ENCODE measurements around the gene GREM1. TPM values are rescaled to one million over a fixed set of nuclear protein-coding genes. Genes with fewer than 3 reads are reported as not detected.

Gene GREM1
- total RNA-seq, 1 experiment from 2014 or later = 0.38 TPM

DNA sequence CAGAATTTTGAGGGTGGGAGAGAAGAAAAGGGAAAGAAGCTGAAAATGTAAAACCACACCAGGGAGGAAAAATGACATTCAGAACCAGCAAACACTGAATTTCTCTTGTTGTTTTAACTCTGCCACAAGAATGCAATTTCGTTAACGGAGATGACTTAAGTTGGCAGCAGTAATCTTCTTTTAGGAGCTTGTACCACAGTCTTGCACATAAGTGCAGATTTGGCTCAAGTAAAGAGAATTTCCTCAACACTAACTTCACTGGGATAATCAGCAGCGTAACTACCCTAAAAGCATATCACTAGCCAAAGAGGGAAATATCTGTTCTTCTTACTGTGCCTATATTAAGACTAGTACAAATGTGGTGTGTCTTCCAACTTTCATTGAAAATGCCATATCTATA lies 15.5 kb downstream of the GREM1 start:
- H3K4me3 ChIP-seq (ENCODE audit: insufficient read depth, low read depth, low read length) = no peak overlapping the region
- H3K36me3 ChIP-seq (replicated peaks; ENCODE audit: control insufficient read depth, insufficient read depth, low read length) = no peaks in the 10 kb centered on the region
- DNase-seq = no peak
- H3K27me3 ChIP-seq (ENCODE audit: control insufficient read depth, insufficient read depth, low read length) = no peaks in the 10 kb centered on the region

DNA sequence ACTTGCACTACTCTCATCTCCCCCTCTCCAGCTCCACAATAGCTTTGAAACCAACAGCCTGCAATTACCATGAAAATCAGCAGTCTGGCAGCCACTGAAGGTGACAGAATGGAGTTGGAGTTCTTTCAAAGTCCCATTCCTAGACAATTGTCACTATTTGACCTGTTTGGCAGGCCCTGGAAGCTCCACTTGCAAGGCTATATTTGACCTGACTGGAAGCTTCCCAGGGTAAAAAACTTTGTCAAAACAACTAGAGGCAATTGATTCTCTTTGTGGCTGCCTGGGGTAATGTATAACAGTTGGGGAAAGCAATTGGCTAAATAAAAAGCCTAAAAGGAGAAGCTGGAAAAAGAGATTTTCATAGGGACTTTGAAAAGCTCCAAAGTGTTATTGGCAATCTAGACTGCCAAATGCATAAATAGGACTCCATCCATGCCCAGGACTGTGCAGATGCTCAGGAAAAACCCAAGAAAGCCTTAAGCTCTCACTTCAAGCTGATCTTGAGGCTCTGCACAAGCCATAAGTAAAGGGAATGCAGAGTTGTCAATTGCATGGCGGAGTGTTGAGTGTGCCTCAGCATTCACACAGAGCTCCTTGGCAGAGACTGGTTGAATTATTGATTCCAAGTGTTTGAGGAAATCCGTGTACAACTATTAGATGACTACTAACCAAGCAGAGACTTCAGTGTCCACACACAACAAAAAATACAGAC lies 18.3 kb downstream of the GREM1 start:
- H3K36me3 ChIP-seq (replicated peaks; ENCODE audit: control insufficient read depth, insufficient read depth, low read length) = no peaks in the 10 kb centered on the region
- no peaks in the 10 kb centered on the region for H3K27me3 ChIP-seq (ENCODE audit: control insufficient read depth, insufficient read depth, low read length)
- DNase-seq = no peak
- H3K4me3 ChIP-seq (ENCODE audit: insufficient read depth, low read depth, low read length) = no peak overlapping the region

- Histone ChIP-seq H3K4me3 (ENCODE audit: insufficient read depth, low read depth, low read length) (no peak overlapping the region), H3K36me3 (replicated peaks; ENCODE audit: control insufficient read depth, insufficient read depth, low read length) (no peaks in the 10 kb centered on the region), H3K27me3 (ENCODE audit: control insufficient read depth, insufficient read depth, low read length) (no peaks in the 10 kb centered on the region)
- DNase-seq = no peak
Measured at GRCh38 chr15:32736701-32737061, 18.9 kb downstream of the GREM1 start.

GRCh38 chr15:32737304-32737703 lies 19.5 kb downstream of the GREM1 start:
- no peak for DNase-seq

DNA sequence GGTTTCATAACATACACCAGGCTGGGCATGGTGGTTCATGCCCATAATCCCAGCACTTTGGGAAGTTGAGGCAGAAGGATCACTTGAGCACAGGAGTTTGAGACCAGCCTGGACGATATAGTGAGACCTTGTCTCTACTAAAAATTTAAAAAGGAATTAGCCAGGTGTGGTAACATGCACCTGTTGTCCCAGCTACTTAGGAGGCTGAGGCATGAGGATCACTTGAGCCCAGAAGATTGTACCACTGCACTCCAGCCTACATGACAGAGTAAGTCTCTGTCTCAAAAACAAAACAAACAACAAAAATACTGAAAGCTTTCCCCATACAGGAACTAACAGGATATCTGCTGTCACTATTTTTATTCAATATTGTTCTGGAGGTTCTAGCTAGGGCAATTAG lies 20.9 kb downstream of the GREM1 start:
- Histone ChIP-seq H3K36me3 (replicated peaks; ENCODE audit: control insufficient read depth, insufficient read depth, low read length) (no peaks in the 10 kb centered on the region), H3K27me3 (ENCODE audit: control insufficient read depth, insufficient read depth, low read length) (no peaks in the 10 kb centered on the region), H3K4me3 (ENCODE audit: insufficient read depth, low read depth, low read length) (no peak overlapping the region)
- no peak for DNase-seq

More at GRCh38 chr15:32737304-32737703, 19.5 kb downstream of the GREM1 start:
- Histone ChIP-seq H3K27me3 (ENCODE audit: control insufficient read depth, insufficient read depth, low read length) (no peaks in the 10 kb centered on the region), H3K4me3 (ENCODE audit: insufficient read depth, low read depth, low read length) (no peak overlapping the region), H3K36me3 (replicated peaks; ENCODE audit: control insufficient read depth, insufficient read depth, low read length) (no peaks in the 10 kb centered on the region)

GRCh38 chr15:32739522-32740063 lies 21.8 kb downstream of the GREM1 start:
- no peaks in the 10 kb centered on the region for H3K27me3 ChIP-seq (ENCODE audit: control insufficient read depth, insufficient read depth, low read length)
- H3K36me3 ChIP-seq (replicated peaks; ENCODE audit: control insufficient read depth, insufficient read depth, low read length) = no peaks in the 10 kb centered on the region
- H3K4me3 ChIP-seq (ENCODE audit: insufficient read depth, low read depth, low read length) = no peak overlapping the region
- no peak for DNase-seq

GRCh38 chr15:32743411-32744140 lies 25.8 kb downstream of the GREM1 start:
- no peaks in the 10 kb centered on the region for H3K36me3 ChIP-seq (replicated peaks; ENCODE audit: control insufficient read depth, insufficient read depth, low read length)
- no peak overlapping the region for H3K4me3 ChIP-seq (ENCODE audit: insufficient read depth, low read depth, low read length)
- no peak for DNase-seq
- H3K27me3 ChIP-seq (ENCODE audit: control insufficient read depth, insufficient read depth, low read length) = no peaks in the 10 kb centered on the region

- no peaks in the 10 kb centered on the region for H3K27me3 ChIP-seq (ENCODE audit: control insufficient read depth, insufficient read depth, low read length)
- no peak overlapping the region for H3K4me3 ChIP-seq (ENCODE audit: insufficient read depth, low read depth, low read length)
- no peak for DNase-seq
- no peaks in the 10 kb centered on the region for H3K36me3 ChIP-seq (replicated peaks; ENCODE audit: control insufficient read depth, insufficient read depth, low read length)
Measured at GRCh38 chr15:32746116-32746857, 28.5 kb downstream of the GREM1 start.

- no peak overlapping the region for H3K4me3 ChIP-seq (ENCODE audit: insufficient read depth, low read depth, low read length)
- no peaks in the 10 kb centered on the region for H3K27me3 ChIP-seq (ENCODE audit: control insufficient read depth, insufficient read depth, low read length)
- no peak for DNase-seq
Measured at GRCh38 chr15:32747921-32748342, 30.1 kb downstream of the GREM1 start.

DNA sequence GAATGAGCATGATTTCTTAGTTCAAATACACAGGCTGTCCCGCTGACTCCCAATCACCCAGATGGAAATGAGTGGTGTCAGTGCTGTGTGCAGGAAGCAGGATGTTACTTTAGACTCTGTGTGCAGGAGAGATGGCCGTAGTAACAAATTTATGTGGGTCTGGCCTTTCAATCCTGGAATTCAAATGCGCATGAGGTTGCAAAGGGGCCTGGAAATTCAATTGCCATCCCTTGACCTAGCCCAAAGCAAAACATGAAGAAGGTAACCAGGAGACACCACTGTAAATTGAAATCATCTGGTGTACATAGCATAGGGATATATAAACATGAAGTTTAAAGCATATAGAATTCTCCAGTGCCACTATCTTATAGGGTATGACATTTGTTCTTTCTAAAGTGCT lies 33.2 kb downstream of the GREM1 start:
- Histone ChIP-seq H3K4me3 (ENCODE audit: insufficient read depth, low read depth, low read length) (no peak overlapping the region), H3K36me3 (replicated peaks; ENCODE audit: control insufficient read depth, insufficient read depth, low read length) (no peaks in the 10 kb centered on the region), H3K27me3 (ENCODE audit: control insufficient read depth, insufficient read depth, low read length) (no peaks in the 10 kb centered on the region)
- no peak for DNase-seq

More at GRCh38 chr15:32747921-32748342, 30.1 kb downstream of the GREM1 start:
- no peaks in the 10 kb centered on the region for H3K36me3 ChIP-seq (replicated peaks; ENCODE audit: control insufficient read depth, insufficient read depth, low read length)

DNA sequence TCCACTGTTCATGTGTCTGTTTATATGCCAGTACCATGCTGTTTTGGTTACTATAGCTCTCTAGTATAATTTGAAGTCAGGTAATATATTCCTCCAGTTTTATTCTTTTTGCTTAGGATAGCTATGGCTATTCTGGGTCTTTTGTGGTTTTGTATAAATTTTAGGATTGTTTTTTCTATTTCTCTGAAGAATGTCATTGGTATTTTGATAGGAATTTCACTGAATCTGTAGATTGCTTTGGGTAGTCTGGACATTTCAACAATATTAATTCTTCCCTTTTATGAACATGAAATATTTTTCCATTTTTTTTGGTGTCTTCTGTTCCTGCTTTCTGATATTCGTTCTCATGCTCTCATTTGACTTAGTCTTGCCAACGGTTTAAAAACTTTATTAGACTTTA lies 39.6 kb downstream of the GREM1 start:
- Histone ChIP-seq H3K36me3 (replicated peaks; ENCODE audit: control insufficient read depth, insufficient read depth, low read length) (no peaks in the 10 kb centered on the region), H3K27me3 (ENCODE audit: control insufficient read depth, insufficient read depth, low read length) (no peaks in the 10 kb centered on the region), H3K4me3 (ENCODE audit: insufficient read depth, low read depth, low read length) (no peak overlapping the region)
- DNase-seq = no peak

GRCh38 chr15:32763295-32763694 lies 45.5 kb downstream of the GREM1 start:
- DNase-seq = no peak
- Histone ChIP-seq H3K27me3 (ENCODE audit: control insufficient read depth, insufficient read depth, low read length) (no peaks in the 10 kb centered on the region), H3K36me3 (replicated peaks; ENCODE audit: control insufficient read depth, insufficient read depth, low read length) (no peaks in the 10 kb centered on the region), H3K4me3 (ENCODE audit: insufficient read depth, low read depth, low read length) (no peak overlapping the region)

- Histone ChIP-seq H3K36me3 (replicated peaks; ENCODE audit: control insufficient read depth, insufficient read depth, low read length) (no peaks in the 10 kb centered on the region), H3K27me3 (ENCODE audit: control insufficient read depth, insufficient read depth, low read length) (no peaks in the 10 kb centered on the region), H3K4me3 (ENCODE audit: insufficient read depth, low read depth, low read length) (no peak overlapping the region)
- no peak for DNase-seq
Measured at GRCh38 chr15:32765236-32765635, 47.4 kb downstream of the GREM1 start.

DNA sequence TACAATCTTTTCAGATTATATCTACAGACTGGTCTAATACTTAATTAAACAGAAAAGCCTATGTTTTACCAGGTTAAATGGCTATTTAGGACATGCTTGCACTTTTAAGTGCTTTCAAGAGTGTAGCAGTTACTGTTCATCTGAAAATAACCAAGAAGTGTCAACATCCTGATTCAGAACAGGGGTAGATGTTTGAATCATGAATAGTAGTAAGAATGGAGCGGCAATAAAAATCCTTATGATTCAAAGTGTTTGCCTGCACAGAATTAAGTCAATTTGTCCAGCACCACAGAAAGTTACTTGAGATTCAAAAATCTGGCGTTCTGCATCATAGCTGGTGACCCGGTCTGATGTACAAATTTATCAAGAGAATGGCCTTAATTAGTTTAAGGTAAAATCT lies 48.3 kb downstream of the GREM1 start:
- Histone ChIP-seq H3K27me3 (ENCODE audit: control insufficient read depth, insufficient read depth, low read length) (no peaks in the 10 kb centered on the region), H3K4me3 (ENCODE audit: insufficient read depth, low read depth, low read length) (no peak overlapping the region), H3K36me3 (replicated peaks; ENCODE audit: control insufficient read depth, insufficient read depth, low read length) (no peaks in the 10 kb centered on the region)
- DNase-seq = no peak

DNA sequence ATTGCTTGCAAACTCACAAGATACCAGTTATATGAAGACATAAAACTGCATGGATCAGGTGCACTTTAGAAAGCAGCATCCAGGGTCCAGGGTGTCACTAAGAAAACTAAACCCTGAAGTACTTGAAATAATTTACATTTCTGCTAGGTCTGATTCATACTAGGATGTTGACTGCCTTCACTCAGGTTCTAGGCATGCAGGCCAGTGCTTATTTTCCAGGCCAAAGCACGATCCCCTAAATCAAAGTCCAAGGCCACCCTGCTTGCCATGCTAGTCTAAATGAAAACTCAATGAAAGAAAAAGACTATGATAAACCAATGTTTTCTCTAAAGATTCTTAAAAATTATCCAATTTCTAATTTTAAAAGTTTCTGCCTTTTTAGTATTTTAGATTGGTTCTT lies 49.4 kb downstream of the GREM1 start:
- Histone ChIP-seq H3K4me3 (ENCODE audit: insufficient read depth, low read depth, low read length) (no peak overlapping the region), H3K36me3 (replicated peaks; ENCODE audit: control insufficient read depth, insufficient read depth, low read length) (no peaks in the 10 kb centered on the region), H3K27me3 (ENCODE audit: control insufficient read depth, insufficient read depth, low read length) (no peaks in the 10 kb centered on the region)
- DNase-seq = no peak

Measured in H7 (cell line).